ENCODE data around the gene SNAP23.
"Not testable (repeated sequence)": the region's sequence is repeated elsewhere in the genome, so short reads cannot be mapped to it uniquely, and the experiment has no call there.

Gene SNAP23

DNA sequence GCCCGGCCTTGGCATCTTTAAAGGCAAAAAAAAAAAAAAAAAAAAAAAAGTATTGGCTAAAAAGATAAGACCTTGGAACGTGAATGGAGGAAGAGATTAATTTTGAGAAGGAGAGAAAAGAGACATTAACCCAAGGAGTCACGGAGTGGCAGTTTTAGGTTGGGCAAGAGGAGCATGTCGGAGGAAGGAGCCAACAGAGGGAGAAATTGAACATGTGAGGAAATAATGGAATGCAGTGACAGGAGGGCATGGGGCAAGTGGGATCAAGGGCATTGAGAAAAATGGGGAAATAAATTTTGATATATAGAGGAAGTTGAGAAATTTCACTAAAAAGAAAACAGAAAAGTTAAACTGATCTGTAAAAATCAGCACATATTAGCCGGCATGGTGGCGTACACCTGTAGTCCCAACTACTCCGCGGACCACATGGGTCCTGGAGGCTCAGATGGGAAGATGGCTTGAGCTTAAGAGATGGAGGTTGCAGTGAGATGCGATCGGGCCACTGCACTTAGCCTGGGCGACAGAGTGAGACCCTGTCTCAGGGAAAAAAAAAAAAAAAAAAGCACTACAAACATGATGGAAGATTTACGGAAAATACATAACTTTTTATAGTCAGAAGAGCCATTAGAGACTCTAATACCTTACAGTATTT, 54.4 kb downstream of the SNAP23 start:
- Histone ChIP-seq H4K20me1 (ENCODE audit: insufficient read depth, low read length) (no peaks in the 10 kb centered on the region; the same call in 1 of the 2 replicates), H3K4me1 (ENCODE audit: low read length) (peaks cover 19% of the 10 kb centered on the region), H3K27me3 (ENCODE audit: low read depth, low read length) (no peaks in the 10 kb centered on the region), H3K9me3 (ENCODE audit: insufficient read depth, low read length) (no peaks in the 10 kb centered on the region), H2AFZ (ENCODE audit: low read depth, low read length) (no peak overlapping the region), H3K79me2 (ENCODE audit: low read length) (peaks cover 75% of the 10 kb centered on the region), H3K36me3 (replicated peaks; ENCODE audit: low read depth, low read length) (peaks cover 4% of the 10 kb centered on the region), H3K4me2 (ENCODE audit: low read length) (peak overlapping the region; percentile 96), H3K27ac (ENCODE audit: low read length) (no peak overlapping the region), H3K4me3 (ENCODE audit: low read length) (peak overlapping the region; percentile 95), H3K9ac (ENCODE audit: low read length) (peak overlapping the region; percentile 95)
- TF ChIP-seq EZH2phosphoT487 (IDR thresholded peaks at IDR 0.05; ENCODE audit: low read depth) = no peak
- TF ChIP-seq CTCF (IDR thresholded peaks at IDR 0.05; ENCODE audit: low read depth, low read length) = no peak

- Histone ChIP-seq H3K79me2 (ENCODE audit: low read length) (peaks cover 83% of the 10 kb centered on the region), H3K36me3 (replicated peaks; ENCODE audit: low read depth, low read length) (no peaks in the 10 kb centered on the region), H3K4me3 (ENCODE audit: low read length) (no peak overlapping the region), H4K20me1 (ENCODE audit: insufficient read depth, low read length) (no peaks in the 10 kb centered on the region; the same call in 1 of the 2 replicates), H3K9me3 (ENCODE audit: insufficient read depth, low read length) (no peaks in the 10 kb centered on the region), H2AFZ (ENCODE audit: low read depth, low read length) (no peak overlapping the region), H3K27ac (ENCODE audit: low read length) (no peak overlapping the region), H3K27me3 (ENCODE audit: low read depth, low read length) (no peaks in the 10 kb centered on the region), H3K4me2 (ENCODE audit: low read length) (no peak overlapping the region), H3K4me1 (ENCODE audit: low read length) (peaks cover 14% of the 10 kb centered on the region), H3K9ac (ENCODE audit: low read length) (no peak overlapping the region)
- no peak for TF ChIP-seq EZH2phosphoT487 (IDR thresholded peaks at IDR 0.05; ENCODE audit: low read depth)
- no peak for TF ChIP-seq CTCF (IDR thresholded peaks at IDR 0.05; ENCODE audit: low read depth, low read length)
Observed at GRCh38 chr15:42553554-42553953, 58.1 kb downstream of the SNAP23 start.

DNA sequence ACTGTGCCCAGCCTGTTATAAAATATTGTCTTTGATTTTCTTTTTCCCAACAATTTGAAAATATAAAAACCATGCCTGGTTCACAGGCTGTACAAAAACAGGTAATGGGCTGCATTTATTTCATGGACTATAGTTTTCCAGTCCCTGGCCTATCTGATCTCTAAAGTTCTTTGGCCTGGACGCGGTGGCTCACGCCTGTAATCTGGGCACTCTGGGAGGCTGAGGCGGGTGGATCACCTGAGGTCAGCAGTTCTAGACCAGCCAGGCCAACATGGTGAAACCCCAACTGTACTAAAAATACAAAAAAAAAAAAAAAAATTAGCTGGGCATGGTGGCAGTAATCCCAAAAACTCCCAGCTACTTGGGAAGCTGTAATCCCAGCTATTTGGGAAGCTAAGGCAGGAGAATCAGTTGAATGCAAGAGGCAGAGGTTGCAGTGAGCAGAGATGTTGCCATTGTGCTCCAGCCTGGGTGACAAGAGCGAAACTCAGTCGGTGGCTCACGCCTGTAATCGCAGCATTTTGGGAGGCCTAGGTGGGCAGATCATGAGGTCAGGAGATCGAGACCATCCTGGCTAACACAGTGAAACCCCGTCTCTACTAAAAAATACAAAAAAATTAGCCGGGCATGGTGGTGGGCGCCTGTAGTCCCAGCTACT, 61.2 kb downstream of the SNAP23 start:
- H3K4me3 ChIP-seq (ENCODE audit: low read length); H3K27ac ChIP-seq (ENCODE audit: low read length); H3K9me3 ChIP-seq (ENCODE audit: insufficient read depth, low read length); H3K4me2 ChIP-seq (ENCODE audit: low read length); H2AFZ ChIP-seq (ENCODE audit: low read depth, low read length); H3K4me1 ChIP-seq (ENCODE audit: low read length); H3K9ac ChIP-seq (ENCODE audit: low read length); H3K27me3 ChIP-seq (ENCODE audit: low read depth, low read length); H4K20me1 ChIP-seq (ENCODE audit: insufficient read depth, low read length): not testable (repeated sequence)
- peaks cover 57% of the 10 kb centered on the region for H3K79me2 ChIP-seq (ENCODE audit: low read length)
- H3K36me3 ChIP-seq (replicated peaks; ENCODE audit: low read depth, low read length) = peaks cover 20% of the 10 kb centered on the region

DNA sequence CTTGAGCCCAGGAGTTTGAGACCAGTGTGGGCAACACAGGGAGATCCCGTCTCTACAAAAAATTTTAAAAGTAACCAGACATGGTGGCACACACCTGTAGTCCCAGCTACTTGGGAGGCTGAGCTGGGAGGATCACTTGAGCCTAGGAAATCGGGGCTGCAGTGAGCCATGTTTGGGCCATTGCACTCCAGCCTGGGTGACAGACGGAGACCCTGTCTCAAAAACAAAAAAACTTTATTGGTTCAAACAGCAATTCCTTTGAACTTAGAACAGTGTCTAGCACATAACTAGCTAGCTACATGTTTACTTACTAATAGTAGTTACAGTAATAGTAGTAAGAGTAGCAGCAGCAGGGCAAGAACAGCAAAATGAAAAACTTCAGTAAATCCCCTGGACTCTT, 63.3 kb downstream of the SNAP23 start:
- no peak overlapping the region for H3K4me3 ChIP-seq (ENCODE audit: low read length)
- no peaks in the 10 kb centered on the region for H4K20me1 ChIP-seq (ENCODE audit: insufficient read depth, low read length)
- peaks cover 37% of the 10 kb centered on the region for H3K79me2 ChIP-seq (ENCODE audit: low read length)
- no peaks in the 10 kb centered on the region for H3K4me1 ChIP-seq (ENCODE audit: low read length)
- H3K4me2 ChIP-seq (ENCODE audit: low read length) = no peak overlapping the region
- H2AFZ ChIP-seq (ENCODE audit: low read depth, low read length) = no peak overlapping the region
- TF ChIP-seq CTCF (IDR thresholded peaks at IDR 0.05; ENCODE audit: low read depth, low read length) = no peak
- no peak for TF ChIP-seq EZH2phosphoT487 (IDR thresholded peaks at IDR 0.05; ENCODE audit: low read depth)
- H3K27me3 ChIP-seq (ENCODE audit: low read depth, low read length) = no peaks in the 10 kb centered on the region
- H3K27ac ChIP-seq (ENCODE audit: low read length) = no peak overlapping the region
- H3K9me3 ChIP-seq (ENCODE audit: insufficient read depth, low read length) = no peaks in the 10 kb centered on the region
- H3K36me3 ChIP-seq (replicated peaks; ENCODE audit: low read depth, low read length) = peaks cover 24% of the 10 kb centered on the region
- H3K9ac ChIP-seq (ENCODE audit: low read length) = no peak overlapping the region
